Fibroblast of the aortic adventitia (primary cell): ENCODE data around the gene FLT1. TPM values are rescaled to one million over a fixed set of nuclear protein-coding genes. Genes with fewer than 3 reads are reported as not detected.
A peak's percentile ranks its signal among the peaks of the same experiment; 100 is the strongest.

Experiments
- DNase-seq: peaks from one replicate; pipeline ENCODE4 v3.0.0-alpha.2; 2010; ENCODE audit warnings: low read depth
- H3K4me3 ChIP-seq: 2 replicates; pipeline ENCODE4 v1.5.1; 2011; ENCODE audit warnings: low read depth, mild to moderate bottlenecking, control low read depth, low read length, moderate library complexity
- CTCF ChIP-seq: IDR thresholded peaks from 2 replicates; pipeline ENCODE4 v1.5.1; 2011; ENCODE audit warnings: mild to moderate bottlenecking, low read length, control low read depth, inconsistent platforms; ENCODE audit not compliant: insufficient read depth
- total RNA-seq: library from RNA; depleted of rRNA; stranded (reverse); fragments of >200 nt; gene quantifications from 2 replicates; pipeline ENCODE4 v1.2.3, GENCODE V29; 2012; ENCODE audit warnings: low replicate concordance

FLT1 gene
- total RNA-seq, 1 donor: 0.36 TPM

GRCh38 chr13:28498481-28499115, 3.7 kb upstream of the FLT1 start:
- H3K4me3 ChIP-seq: no peak overlapping the region
- no peak for TF ChIP-seq CTCF
- no peak for DNase-seq

GRCh38 chr13:28497143-28497876, 2.4 kb upstream of the FLT1 start:
- H3K4me3 ChIP-seq: no peak overlapping the region
- TF ChIP-seq CTCF: no peak
- no peak for DNase-seq

- no peak for DNase-seq
- no peak overlapping the region for H3K4me3 ChIP-seq
- TF ChIP-seq CTCF: no peak
Observed at GRCh38 chr13:28496188-28496564, 1.2 kb upstream of the FLT1 start.

GRCh38 chr13:28495538-28496187, 735 bp upstream of the FLT1 start:
- H3K4me3 ChIP-seq: no peak overlapping the region
- no peak for TF ChIP-seq CTCF
- no peak for DNase-seq

GRCh38 chr13:28494504-28494777, 487 bp downstream of the FLT1 start:
- no peak for DNase-seq
- peak overlapping the region; percentile 54 for H3K4me3 ChIP-seq
- no peak for TF ChIP-seq CTCF

- no peak for TF ChIP-seq CTCF
- H3K4me3 ChIP-seq: peak overlapping the region; percentile 54
- no peak for DNase-seq
Observed at GRCh38 chr13:28493740-28494503, 1.0 kb downstream of the FLT1 start.
